GM12865 (cell line): ENCODE measurements around the gene CEMP1.

Source experiments
- DNase-seq: peaks from one replicate; pipeline ENCODE4 v3.0.0; 2010; ENCODE audit warnings: low read depth
- H3K4me3 ChIP-seq: 2 replicates; pipeline ENCODE4 v1.5.1; 2011; ENCODE audit warnings: mild to moderate bottlenecking, low read depth, low read length, control low read depth
- TF ChIP-seq, protein P1 (sequence below): IDR thresholded peaks from 2 replicates; pipeline ENCODE4 v1.5.1; 2011; ENCODE audit warnings: low read length, control low read depth, low read depth, inconsistent platforms; ENCODE audit not compliant: insufficient read depth; ENCODE audit errors: missing control alignments

CEMP1 gene

DNA sequence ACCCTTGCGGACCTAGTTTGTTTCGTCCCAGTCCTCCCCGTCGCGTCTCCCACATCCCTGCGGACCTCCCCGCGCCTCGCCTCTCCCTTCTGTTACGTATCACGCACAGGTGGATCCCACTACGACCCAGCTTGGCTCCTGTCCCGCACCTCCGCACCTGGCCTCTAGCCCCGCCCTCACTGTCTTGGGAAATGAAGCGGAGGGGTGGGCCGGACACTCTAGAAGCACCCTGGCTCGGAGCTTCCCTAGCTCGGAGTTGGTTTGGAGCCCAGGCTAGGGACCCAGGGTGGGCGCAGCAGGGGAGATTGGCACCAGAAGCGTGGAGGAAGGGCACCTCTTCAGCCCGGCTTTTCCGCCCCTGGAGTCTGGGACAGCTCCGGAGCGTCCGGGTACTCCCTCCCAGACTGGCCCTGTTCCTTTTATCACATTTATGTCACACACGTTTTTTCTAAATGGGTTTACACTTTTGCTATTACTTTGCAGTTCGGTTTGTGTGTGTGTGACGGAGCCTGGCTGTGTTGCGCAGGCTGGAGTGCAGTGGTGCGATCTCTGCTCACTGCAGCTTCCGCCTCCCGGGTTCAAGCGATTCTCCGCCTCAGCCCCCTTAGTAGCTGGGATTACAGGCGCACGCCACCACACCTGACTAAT lies 1.4 kb upstream of the CEMP1 start:
- peak; percentile 83 for DNase-seq
- TF ChIP-seq, protein P1, sequence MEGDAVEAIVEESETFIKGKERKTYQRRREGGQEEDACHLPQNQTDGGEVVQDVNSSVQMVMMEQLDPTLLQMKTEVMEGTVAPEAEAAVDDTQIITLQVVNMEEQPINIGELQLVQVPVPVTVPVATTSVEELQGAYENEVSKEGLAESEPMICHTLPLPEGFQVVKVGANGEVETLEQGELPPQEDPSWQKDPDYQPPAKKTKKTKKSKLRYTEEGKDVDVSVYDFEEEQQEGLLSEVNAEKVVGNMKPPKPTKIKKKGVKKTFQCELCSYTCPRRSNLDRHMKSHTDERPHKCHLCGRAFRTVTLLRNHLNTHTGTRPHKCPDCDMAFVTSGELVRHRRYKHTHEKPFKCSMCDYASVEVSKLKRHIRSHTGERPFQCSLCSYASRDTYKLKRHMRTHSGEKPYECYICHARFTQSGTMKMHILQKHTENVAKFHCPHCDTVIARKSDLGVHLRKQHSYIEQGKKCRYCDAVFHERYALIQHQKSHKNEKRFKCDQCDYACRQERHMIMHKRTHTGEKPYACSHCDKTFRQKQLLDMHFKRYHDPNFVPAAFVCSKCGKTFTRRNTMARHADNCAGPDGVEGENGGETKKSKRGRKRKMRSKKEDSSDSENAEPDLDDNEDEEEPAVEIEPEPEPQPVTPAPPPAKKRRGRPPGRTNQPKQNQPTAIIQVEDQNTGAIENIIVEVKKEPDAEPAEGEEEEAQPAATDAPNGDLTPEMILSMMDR = no peak

DNA sequence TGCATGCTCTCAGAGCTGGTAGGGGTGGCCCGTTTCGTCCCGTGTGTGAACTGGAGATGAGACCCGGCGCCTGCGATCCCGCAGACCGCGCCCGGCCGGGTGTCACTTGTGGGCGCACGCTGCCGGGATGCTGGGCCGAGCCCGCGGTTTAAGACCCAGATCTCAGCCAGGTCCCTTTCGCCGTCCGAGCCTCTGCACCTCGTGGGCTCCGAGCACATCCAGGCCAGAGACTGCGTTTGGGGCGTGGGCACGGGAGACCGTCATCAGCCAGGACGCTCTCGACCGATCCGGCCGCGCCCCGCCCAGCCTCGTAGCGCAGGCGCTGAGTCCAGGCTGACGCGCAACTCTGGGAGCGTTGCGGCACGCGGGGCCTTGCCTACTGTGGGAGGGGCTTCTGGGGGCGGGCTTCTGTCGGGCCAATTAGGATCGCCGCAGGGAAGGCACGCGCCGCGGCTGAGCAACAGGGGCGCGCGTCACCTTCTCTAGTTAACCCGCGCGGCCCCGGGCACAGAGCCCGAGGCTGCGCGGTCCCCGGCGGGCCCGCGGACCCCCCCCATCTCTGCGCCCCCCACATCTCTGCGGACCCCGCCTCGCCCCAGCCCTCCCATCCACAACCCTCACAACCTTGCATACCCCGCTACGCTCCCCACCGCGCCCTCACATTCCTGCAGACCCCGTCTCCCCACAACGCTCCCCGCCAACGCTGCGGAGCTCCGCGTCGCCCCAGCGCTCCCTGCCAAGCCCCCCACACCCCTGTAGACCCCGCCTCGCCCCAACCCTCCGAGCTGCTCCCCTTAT lies 687 bp upstream of the CEMP1 start:
- peak; percentile 98 for DNase-seq
- TF ChIP-seq, protein P1 = no peak
- peak overlapping the region; percentile 85 for H3K4me3 ChIP-seq

More for the DNA sequence above, 1.4 kb upstream of the CEMP1 start:
- H3K4me3 ChIP-seq = peak overlapping the region; percentile 85

DNA sequence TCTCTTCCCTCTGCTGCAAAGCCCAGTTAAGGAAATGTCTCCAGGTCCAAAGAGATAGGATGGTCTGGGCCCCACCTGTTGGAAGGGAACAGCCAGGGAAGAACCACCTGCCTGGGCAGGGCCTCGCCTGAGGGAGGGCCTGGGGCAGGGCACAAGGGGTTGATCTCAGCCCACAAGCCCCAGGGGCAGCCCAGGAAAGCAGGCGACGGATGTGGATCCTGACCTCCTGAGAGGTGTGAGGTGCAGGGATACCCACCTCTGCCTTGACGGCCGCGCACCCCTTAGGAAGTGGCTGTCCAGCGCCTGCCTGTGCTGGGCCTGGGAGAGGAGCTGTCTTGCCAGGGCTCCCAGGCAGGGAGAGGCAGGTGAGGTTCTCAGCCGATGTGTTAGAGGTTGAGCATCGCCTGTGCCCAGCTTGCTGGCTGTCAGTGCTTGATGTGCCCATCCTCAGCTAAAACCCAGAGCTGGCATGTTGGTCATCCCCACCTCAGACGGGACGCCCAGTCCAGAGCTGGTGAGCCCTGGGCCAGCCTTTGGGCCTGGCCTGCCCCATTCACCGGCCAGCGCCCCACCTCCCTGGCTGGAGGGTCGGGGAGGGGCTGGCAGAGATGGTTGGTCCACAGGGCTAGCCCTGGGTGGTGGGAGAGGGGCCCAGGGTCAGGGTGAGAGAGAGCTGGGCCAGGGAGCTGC lies 434 bp downstream of the CEMP1 start:
- TF ChIP-seq, protein P1 = no peak
- no peak overlapping the region for H3K4me3 ChIP-seq
- DNase-seq = no peak

DNA sequence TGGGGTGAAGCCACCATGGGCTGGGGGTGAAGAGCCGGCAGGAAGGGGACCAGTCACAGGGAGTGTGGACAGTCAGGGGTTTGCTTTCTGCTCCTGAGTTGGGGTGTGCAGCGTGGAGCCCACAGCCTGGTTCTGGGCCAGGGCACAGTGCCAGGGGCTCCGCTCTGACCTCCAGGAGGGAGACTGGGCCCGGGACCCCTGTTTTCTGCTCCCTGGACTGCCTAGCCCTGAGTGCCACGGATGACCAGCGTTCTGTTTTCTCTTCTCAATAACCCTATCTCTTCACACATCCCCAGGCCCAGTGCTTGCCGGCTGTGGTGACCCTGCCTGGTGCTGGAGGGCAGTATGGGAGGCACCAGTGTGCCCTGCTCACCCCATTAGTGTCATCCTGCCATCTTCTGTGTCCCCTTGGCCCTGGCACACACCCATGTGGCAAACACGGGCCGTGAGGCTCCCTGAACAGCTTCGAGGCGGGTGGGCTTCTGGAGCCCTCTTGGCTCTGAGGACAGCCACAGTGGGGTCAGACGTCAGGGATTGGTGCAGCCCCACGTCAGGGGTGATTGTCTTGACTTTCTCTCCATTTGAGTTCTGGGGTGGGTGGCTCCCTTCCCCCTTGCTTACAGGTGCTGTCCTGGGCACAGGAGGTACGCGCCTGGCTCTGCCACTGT lies 1.1 kb downstream of the CEMP1 start:
- TF ChIP-seq, protein P1 = no peak
- DNase-seq = no peak
- no peak overlapping the region for H3K4me3 ChIP-seq

DNA sequence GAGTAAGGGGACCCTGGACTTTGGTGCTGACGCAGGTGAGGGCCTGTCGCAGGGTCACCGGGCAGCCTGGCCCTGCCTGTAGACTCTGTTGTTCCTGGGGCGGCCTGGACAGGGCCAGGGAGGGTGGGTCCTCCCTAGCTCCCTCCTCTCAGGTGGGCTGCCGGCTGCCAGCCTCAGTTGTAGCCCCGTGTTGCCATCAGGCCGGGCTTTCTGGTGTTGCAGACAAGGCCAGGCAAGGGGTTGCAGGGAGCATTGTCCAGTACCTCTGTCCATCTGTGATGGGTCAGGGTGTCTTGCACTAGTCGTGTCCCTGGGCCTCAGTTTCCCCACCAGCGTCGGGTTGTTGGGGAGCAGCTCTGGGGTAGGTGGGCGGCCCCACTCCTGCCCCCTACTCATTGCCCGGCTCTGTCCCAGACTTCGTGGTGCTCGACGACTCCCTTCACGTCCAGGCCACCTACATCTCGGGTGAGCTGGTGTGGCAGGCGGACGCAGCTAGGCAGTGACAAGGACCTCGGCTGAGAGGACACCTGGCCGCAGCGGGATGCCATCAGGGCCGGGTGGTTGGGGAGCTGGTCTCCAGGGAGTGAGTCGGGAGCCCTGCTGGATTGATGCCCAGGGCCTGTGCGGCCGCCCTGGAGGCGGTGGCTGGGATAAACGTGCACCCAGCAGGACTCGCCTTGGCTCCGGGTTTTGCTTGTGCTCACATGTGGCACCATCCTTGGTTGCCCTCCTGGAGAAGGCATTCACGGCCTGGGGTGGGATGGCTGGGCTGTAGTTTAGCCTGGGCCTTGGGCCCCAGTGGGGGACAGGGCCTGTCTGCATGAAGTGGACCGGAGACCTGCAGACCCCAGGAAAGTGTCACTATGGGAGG lies 1.9 kb downstream of the CEMP1 start:
- no peak for DNase-seq
- H3K4me3 ChIP-seq = no peak overlapping the region
- TF ChIP-seq, protein P1 = no peak
